ENCODE data around the gene DOK3. TPM values are rescaled to one million over a fixed set of nuclear protein-coding genes. Genes with fewer than 3 reads are reported as not detected.

DOK3 gene
- total and polyA plus RNA-seq, 12 donors, result 0.74 to 11.4 (median 2.3) TPM

DNA sequence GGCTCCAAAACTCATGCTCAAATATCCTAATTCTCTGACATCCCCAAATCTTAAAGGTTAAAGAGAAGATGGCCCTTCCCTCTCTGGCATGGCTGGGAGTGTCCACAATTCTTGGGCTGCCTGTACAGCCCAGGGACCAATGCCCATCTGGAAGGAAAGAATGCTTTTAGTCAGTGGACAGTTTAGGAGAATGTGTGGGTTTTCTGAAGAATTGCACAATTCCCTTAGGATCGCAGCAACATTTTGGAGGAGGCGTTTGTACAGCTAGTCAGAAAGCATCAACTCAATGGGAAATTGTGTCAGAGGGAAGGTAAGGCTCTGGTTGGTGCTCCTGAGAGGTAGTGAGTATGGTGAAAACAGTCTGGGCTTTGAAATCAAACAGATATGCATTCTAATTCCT lies 29.8 kb upstream of the DOK3 start:
- 73 to 93% methylated on average over 2 of the region's 2 CpGs for WGBS, 2 donors
- Histone ChIP-seq H3K4me3 (no peak overlapping the region), H3K27ac (peak overlapping the region in 8 of 10 donors; percentile 63 to 86 (median 68)), H3K27me3 (no peaks in the 10 kb centered on the region), H3K36me3 (peaks cover 0 to 68% (median 7%) of the 10 kb centered on the region in 9 donors), H3K9me3 (no peaks in the 10 kb centered on the region), H3K4me1 (peaks cover 24 to 74% (median 65%) of the 10 kb centered on the region in 9 donors)
- ATAC-seq (peak in 5 of 8 donors; percentile 18 to 69 (median 34)), DNase-seq (no peak)
- intact Hi-C loops (cut with DNase I), result no loop called here
- TF ChIP-seq, protein P1, sequence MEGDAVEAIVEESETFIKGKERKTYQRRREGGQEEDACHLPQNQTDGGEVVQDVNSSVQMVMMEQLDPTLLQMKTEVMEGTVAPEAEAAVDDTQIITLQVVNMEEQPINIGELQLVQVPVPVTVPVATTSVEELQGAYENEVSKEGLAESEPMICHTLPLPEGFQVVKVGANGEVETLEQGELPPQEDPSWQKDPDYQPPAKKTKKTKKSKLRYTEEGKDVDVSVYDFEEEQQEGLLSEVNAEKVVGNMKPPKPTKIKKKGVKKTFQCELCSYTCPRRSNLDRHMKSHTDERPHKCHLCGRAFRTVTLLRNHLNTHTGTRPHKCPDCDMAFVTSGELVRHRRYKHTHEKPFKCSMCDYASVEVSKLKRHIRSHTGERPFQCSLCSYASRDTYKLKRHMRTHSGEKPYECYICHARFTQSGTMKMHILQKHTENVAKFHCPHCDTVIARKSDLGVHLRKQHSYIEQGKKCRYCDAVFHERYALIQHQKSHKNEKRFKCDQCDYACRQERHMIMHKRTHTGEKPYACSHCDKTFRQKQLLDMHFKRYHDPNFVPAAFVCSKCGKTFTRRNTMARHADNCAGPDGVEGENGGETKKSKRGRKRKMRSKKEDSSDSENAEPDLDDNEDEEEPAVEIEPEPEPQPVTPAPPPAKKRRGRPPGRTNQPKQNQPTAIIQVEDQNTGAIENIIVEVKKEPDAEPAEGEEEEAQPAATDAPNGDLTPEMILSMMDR (IDR thresholded peaks at IDR 0.05), result no peak

DNA sequence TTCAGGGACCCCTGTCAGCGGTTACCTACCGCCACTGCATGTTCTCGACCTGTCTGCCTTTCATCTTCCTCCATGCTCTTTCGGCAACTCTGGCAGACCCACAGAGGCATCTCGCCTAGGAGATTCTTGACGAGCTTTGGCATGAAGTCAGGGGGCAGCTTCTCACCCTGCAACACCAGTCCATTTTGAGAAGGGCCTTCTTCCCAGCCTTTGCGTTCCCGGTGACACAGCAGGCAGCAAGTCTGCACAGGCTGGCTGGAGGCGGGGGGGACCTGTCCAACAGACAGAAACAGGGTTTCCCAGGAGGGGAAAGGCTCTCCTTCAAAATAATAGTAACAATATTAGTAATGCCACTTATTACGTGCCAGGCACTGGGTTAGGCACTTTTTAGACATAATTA lies 29.2 kb upstream of the DOK3 start:
- H3K27me3 ChIP-seq, result no peaks in the 10 kb centered on the region
- 73 to 76% methylated on average over 10 of the region's 10 CpGs for WGBS, 2 donors
- H3K9me3 ChIP-seq, result no peaks in the 10 kb centered on the region
- peak overlapping the region in 9 of 10 donors; percentile 59 to 86 (median 68) for H3K27ac ChIP-seq
- H3K36me3 ChIP-seq, result peaks cover 0 to 71% (median 7%) of the 10 kb centered on the region in 9 donors
- no peak overlapping the region for H3K4me3 ChIP-seq
- intact Hi-C loops (cut with DNase I), result no loop called here
- DNase-seq (peak in 1 of 2 donors; percentile 32), ATAC-seq (peak in 6 of 8 donors; percentile 16 to 70 (median 53))
- peaks cover 21 to 71% (median 64%) of the 10 kb centered on the region in 9 donors for H3K4me1 ChIP-seq
- TF ChIP-seq, protein P1 (IDR thresholded peaks at IDR 0.05), result no peak

DNA sequence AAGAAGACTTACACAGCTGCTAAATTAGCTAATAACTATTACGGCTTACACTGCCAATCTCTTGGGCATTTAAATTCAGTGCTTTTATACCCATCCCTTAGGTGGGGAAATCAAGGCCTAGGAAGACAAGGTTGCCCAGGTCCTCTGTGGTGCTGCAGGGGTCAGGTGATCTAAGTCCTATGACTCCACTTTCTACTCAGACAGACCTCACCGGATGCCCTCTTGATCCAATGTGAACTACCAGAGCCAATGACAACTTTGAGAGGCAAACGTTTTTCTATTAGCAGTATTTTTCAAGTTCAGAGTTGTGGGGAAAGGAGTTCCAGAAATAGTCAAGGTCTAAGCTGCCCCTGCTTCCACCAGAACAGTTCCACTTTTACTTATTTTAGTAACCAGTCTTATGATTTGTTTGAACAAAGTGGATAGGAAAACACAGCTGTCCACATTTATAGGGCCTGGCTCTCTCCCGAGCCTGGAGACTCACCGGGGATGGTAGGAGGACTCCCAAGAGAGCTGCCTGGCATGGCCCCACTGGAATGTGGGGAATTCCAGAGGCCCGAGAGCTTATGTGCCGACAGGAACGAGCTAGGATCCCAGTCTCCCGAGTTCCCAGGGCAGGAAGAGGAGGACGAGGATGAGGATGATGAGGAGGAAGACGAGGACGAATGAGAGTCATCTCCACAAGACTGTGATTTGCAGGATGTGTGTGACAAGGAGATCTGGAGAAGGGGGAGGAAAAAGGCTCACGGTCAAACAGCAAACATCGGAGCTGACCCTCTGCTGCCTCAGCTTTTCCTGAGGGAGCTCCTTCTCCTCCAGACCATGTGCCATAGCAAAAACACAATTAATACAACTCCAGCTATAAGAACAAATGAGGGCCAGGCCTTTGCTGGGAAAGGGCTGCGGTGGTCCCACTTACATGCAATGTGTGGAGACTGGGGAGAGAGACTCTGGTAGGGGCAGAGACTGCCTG lies 28.0 kb upstream of the DOK3 start:
- Histone ChIP-seq H3K27ac (peak overlapping the region; percentile 2 to 86 (median 67)), H3K36me3 (peaks cover 0 to 83% (median 12%) of the 10 kb centered on the region in 9 donors), H3K9me3 (no peaks in the 10 kb centered on the region), H3K27me3 (no peaks in the 10 kb centered on the region), H3K4me3 (no peak overlapping the region), H3K4me1 (peaks cover 20 to 59% (median 52%) of the 10 kb centered on the region in 9 donors)
- 19 to 21% methylated on average over 15 of the region's 15 CpGs for WGBS, 2 donors
- peak; percentile 41 to 82 (median 72) for ATAC-seq
- DNase-seq, result peak; percentile 43 to 48
- intact Hi-C loops (cut with DNase I), result no loop called here
- TF ChIP-seq, protein P1 (IDR thresholded peaks at IDR 0.05), result no peak

DNA sequence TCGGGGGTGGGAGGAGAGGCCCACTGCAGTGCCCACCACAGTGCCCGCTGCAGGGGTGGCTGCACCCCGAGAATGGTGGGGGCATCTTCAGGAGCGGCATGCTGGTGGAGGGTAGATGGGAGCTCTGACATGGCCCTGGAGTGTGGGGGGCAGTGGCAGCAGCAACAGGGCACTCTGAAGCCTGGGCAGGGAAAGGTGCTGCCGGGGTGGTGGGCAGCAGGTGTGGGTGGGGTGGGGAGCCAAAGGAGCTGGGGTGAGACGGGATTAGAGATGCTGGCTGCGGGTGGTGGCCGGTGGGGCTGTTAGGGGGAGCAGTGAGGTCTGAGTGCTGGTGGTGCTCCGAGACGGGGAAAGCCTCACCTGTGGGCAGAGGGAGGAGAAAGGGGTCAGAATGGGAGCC lies 26.8 kb upstream of the DOK3 start:
- H3K27ac ChIP-seq, result peak overlapping the region in 7 of 10 donors; percentile 59 to 86 (median 69)
- no peak overlapping the region for H3K4me3 ChIP-seq
- DNase-seq (no peak), ATAC-seq (peak in 1 of 8 donors; percentile 9)
- H3K36me3 ChIP-seq, result peaks cover 0 to 83% (median 25%) of the 10 kb centered on the region in 9 donors
- WGBS, 2 donors, result 95% methylated on average over 10 of the region's 10 CpGs
- TF ChIP-seq, protein P1 (IDR thresholded peaks at IDR 0.05), result no peak
- intact Hi-C loops (cut with DNase I), result no loop called here
- H3K27me3 ChIP-seq, result no peaks in the 10 kb centered on the region
- H3K4me1 ChIP-seq, result peaks cover 20 to 55% (median 48%) of the 10 kb centered on the region in 9 donors
- no peaks in the 10 kb centered on the region for H3K9me3 ChIP-seq

Data from heart right ventricle (tissue), 16 donors.